Left ventricle myocardium inferior (tissue), 1 donor: ENCODE data around the gene CBFB. TPM values are rescaled to one million over a fixed set of nuclear protein-coding genes. Genes with fewer than 3 reads are reported as not detected.
A peak's percentile ranks its signal among the peaks of the same experiment; 100 is the strongest.
"Not testable (repeated sequence)": the region's sequence is repeated elsewhere in the genome, so short reads cannot be mapped to it uniquely, and the experiment has no call there.

Experiments used
- DNase-seq: peaks from one replicate; pipeline ENCODE4 v3.0.0-alpha.2; 2020
- H3K27ac ChIP-seq: fragments of 200-600 bp; replicated peaks from 2 replicates; pipeline ENCODE4 v1.8.0; 2021
- H3K27me3 ChIP-seq: fragments of 200-600 bp; 2 replicates; pipeline ENCODE4 v1.8.0; 2021; ENCODE audit warnings: low read depth
- H3K36me3 ChIP-seq: fragments of 200-600 bp; 2 replicates; pipeline ENCODE4 v1.8.0; 2021
- H3K4me1 ChIP-seq: fragments of 200-600 bp; 2 replicates; pipeline ENCODE4 v1.8.0; 2021
- H3K4me3 ChIP-seq: fragments of 200-600 bp; 2 replicates; pipeline ENCODE4 v1.8.0; 2021; ENCODE audit warnings: mild to moderate bottlenecking, moderate library complexity
- H3K9me3 ChIP-seq: fragments of 200-600 bp; replicated peaks from 2 replicates; pipeline ENCODE4 v1.8.0; 2021
- intact Hi-C: fragments of 100-400 bp; cut with micrococcal nuclease; formaldehyde crosslinking; loops from one replicate; pipeline ENCODE4 v1.11.0; 2022
- total RNA-seq: library from RNA; stranded (reverse); fragmentation: NEBNext Ultra II Directional; extraction: Animal tissue kit (Norgen Biotek cat#: 25700); gene quantifications from one replicate; pipeline ENCODE4 v1.2.1, GENCODE V29; 2021
- TF ChIP-seq, protein P1 (sequence below): fragments of 200-600 bp; IDR thresholded peaks from 2 replicates; pipeline ENCODE4 v1.8.0; 2021; ENCODE audit warnings: antibody characterized with exemption, mild to moderate bottlenecking, borderline replicate concordance
- donor health status: DM: no; HTN: yes; CAD: no; lungs with severe emphysema.

Gene CBFB
- total RNA-seq, 1 donor from 2014 or later: 25.2 TPM

DNA sequence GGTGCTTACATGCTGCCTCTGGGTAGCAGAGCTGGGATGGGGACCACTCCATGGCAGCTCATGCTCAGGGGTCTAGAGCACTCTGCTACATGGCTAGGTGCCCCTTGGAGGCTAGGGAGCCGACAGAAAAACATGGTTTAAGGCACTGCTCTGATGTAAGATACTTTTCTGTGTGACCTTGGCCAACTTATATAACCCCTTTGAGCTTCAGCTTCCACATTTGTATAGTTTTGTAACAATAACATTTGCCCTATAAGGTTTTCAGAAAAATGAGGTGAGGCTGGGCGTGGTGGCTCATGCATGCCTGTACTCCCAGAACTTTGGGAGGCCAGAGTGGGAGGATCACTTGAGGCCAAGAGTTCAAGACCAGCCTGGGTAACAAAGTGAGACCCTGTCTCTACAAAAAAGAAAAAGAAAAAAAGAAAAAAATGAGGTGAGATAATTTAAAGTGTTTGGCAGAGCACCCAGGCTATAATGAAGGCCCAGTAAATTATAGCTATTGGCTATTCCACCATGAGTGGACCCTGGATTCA is 37.3 kb upstream of the CBFB start:
- no peak overlapping the region for H3K27ac ChIP-seq
- TF ChIP-seq, protein P1, sequence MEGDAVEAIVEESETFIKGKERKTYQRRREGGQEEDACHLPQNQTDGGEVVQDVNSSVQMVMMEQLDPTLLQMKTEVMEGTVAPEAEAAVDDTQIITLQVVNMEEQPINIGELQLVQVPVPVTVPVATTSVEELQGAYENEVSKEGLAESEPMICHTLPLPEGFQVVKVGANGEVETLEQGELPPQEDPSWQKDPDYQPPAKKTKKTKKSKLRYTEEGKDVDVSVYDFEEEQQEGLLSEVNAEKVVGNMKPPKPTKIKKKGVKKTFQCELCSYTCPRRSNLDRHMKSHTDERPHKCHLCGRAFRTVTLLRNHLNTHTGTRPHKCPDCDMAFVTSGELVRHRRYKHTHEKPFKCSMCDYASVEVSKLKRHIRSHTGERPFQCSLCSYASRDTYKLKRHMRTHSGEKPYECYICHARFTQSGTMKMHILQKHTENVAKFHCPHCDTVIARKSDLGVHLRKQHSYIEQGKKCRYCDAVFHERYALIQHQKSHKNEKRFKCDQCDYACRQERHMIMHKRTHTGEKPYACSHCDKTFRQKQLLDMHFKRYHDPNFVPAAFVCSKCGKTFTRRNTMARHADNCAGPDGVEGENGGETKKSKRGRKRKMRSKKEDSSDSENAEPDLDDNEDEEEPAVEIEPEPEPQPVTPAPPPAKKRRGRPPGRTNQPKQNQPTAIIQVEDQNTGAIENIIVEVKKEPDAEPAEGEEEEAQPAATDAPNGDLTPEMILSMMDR: no peak
- no peaks in the 10 kb centered on the region for H3K27me3 ChIP-seq
- no peak overlapping the region for H3K4me3 ChIP-seq
- H3K4me1 ChIP-seq: peaks cover 8% of the 10 kb centered on the region
- intact Hi-C loops: no loop called here
- DNase-seq: no peak
- no peaks in the 10 kb centered on the region for H3K36me3 ChIP-seq
- no peaks in the 10 kb centered on the region for H3K9me3 ChIP-seq

DNA sequence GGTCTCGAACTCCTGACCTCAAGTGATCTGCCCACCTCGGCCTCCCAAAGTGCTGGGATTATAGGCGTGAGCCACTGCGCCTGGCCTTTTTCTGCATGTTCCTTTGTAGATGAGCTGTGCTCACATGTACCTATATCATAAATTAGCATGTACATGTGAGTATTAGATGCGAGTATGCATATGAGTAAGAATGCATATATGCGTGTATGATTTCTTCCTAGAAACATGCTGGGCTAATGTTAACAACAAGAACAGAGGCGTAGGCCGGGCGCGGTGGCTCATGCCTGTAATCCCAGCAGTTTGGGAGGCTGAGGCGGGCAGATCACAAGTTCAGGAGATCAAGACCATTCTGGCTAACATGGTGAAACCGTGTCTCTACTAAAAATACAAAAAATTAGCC is 35.4 kb upstream of the CBFB start:
- H3K4me1 ChIP-seq: peaks cover 19% of the 10 kb centered on the region
- H3K4me3 ChIP-seq, DNase-seq: not testable (repeated sequence)

GRCh38 chr16:66996324-66996982 is 32.5 kb upstream of the CBFB start:
- peak overlapping the region; percentile 83 for H3K27ac ChIP-seq
- no peaks in the 10 kb centered on the region for H3K36me3 ChIP-seq
- intact Hi-C loops: no loop called here
- no peaks in the 10 kb centered on the region for H3K9me3 ChIP-seq
- peaks cover 36% of the 10 kb centered on the region for H3K4me1 ChIP-seq
- no peak overlapping the region for H3K4me3 ChIP-seq
- peak; percentile 29 for DNase-seq
- TF ChIP-seq, protein P1: no peak
- H3K27me3 ChIP-seq: peaks cover 10% of the 10 kb centered on the region

More for the DNA sequence above, 35.4 kb upstream of the CBFB start:
- H3K36me3 ChIP-seq, intact Hi-C loops, H3K27me3 ChIP-seq, H3K27ac ChIP-seq, H3K9me3 ChIP-seq: not testable (repeated sequence)

- DNase-seq: no peak
- Histone ChIP-seq H3K27me3 (peaks cover 15% of the 10 kb centered on the region), H3K4me1 (peaks cover 39% of the 10 kb centered on the region), H3K36me3 (no peaks in the 10 kb centered on the region), H3K4me3 (no peak overlapping the region), H3K9me3 (no peaks in the 10 kb centered on the region), H3K27ac (peak overlapping the region; percentile 83)
- intact Hi-C loops: no loop called here
- TF ChIP-seq, protein P1: no peak
These were observed 32.0 kb upstream of the CBFB start for GRCh38 chr16:66996983-66997358.

DNA sequence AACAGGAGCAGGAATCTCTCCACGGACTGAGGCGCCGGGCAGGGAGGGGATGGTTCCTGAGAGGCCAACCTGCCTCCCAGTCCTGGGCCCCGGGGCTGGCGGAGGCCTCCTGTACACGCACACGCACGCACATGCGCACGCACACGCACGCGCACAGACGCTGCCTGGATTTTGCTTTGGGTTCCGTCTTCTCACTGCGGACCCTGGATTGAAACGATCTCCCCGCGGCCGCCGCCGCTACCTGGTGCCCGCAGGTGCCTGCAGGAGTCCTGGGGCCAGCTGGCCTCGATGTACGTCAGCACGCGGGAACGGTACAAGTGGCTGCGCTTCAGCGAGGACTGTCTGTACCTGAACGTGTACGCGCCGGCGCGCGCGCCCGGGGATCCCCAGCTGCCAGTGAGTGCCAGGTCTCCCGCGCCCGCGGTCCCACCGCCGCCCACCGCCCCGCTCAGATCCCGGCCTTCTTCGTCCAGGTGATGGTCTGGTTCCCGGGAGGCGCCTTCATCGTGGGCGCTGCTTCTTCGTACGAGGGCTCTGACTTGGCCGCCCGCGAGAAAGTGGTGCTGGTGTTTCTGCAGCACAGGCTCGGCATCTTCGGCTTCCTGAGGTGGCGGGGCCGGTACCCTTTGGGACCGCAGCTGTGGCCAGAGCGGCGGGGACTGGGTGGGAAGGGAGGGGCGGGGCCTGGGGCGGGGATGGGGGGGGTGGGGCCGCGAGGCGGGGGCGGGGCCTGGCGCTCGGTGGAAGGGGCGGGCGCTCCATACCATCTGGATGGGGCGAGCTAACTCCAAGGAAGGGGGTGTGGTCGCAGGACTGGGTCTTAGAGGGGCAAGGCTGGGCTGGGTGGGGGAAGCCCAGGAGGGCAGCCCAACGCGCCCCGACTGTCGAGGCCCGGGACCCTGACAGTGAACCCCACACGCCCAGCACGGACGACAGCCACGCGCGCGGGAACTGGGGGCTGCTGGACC is 28.3 kb upstream of the CBFB start:
- peak overlapping the region; percentile 46 for H3K27ac ChIP-seq
- no peaks in the 10 kb centered on the region for H3K9me3 ChIP-seq
- DNase-seq: peak; percentile 61
- intact Hi-C loops: no loop called here
- H3K36me3 ChIP-seq: no peaks in the 10 kb centered on the region
- H3K27me3 ChIP-seq: peaks cover 41% of the 10 kb centered on the region
- peak overlapping the region; percentile 71 for H3K4me3 ChIP-seq
- peaks cover 39% of the 10 kb centered on the region for H3K4me1 ChIP-seq
- TF ChIP-seq, protein P1: no peak
